Neural cell (in vitro differentiated cells): ENCODE results near the gene PTPRG. TPM values are rescaled to one million over a fixed set of nuclear protein-coding genes. Genes with fewer than 3 reads are reported as not detected.

Experiments
- H2AFZ ChIP-seq: fragments of 200-600, 300-800 bp; sonication (generic), shearing (Covaris generic); 2 replicates; pipeline ENCODE4 v1.6.0; 2014; ENCODE audit warnings: low read depth, mild to moderate bottlenecking, antibody characterized with exemption, low read length, moderate library complexity
- H3F3A ChIP-seq: fragments of 200-600 bp; shearing (Covaris generic); 2 replicates; pipeline ENCODE4 v1.6.1; 2016; ENCODE audit warnings: mild to moderate bottlenecking, moderate library complexity, mixed read lengths, antibody characterized with exemption, low read length; ENCODE audit not compliant: insufficient read depth, poor library complexity, severe bottlenecking
- H3K27ac ChIP-seq: fragments of 200-600, 300-800 bp; sonication (generic), shearing (Covaris generic); 2 replicates; pipeline ENCODE4 v1.5.1; 2014; ENCODE audit warnings: mild to moderate bottlenecking, low read length, moderate library complexity
- H3K27me3 ChIP-seq: fragments of 300-800, 200-600 bp; sonication (generic), shearing (Covaris generic); 2 replicates; pipeline ENCODE4 v1.6.0; 2014; ENCODE audit warnings: mild to moderate bottlenecking, low read depth, low read length, moderate library complexity; ENCODE audit not compliant: insufficient read depth
- H3K36me3 ChIP-seq: fragments of 300-800, 200-600 bp; sonication (generic), shearing (Covaris generic); 2 replicates; pipeline ENCODE4 v1.5.1; 2014; ENCODE audit warnings: mild to moderate bottlenecking, antibody characterized with exemption, low read length, moderate library complexity; ENCODE audit not compliant: insufficient read depth
- H3K4me2 ChIP-seq: fragments of 300-800, 200-600 bp; sonication (generic), shearing (Covaris generic); 2 replicates; pipeline ENCODE4 v1.6.0; 2014; ENCODE audit warnings: mild to moderate bottlenecking, low read length
- H3K4me3 ChIP-seq: fragments of 300-800, 200-600 bp; sonication (generic), shearing (Covaris generic); 2 replicates; pipeline ENCODE4 v1.5.1; 2014; ENCODE audit warnings: mild to moderate bottlenecking, low read length, moderate library complexity
- H3K79me2 ChIP-seq: fragments of 200-600 bp; shearing (Covaris generic); replicated peaks from 2 replicates; pipeline ENCODE4 v1.6.0; 2014; ENCODE audit warnings: mild to moderate bottlenecking, low read length, moderate library complexity; ENCODE audit not compliant: insufficient read depth
- H3K9ac ChIP-seq: fragments of 300-800, 200-600 bp; sonication (generic), shearing (Covaris generic); 2 replicates; pipeline ENCODE4 v1.6.1; 2016; ENCODE audit warnings: mild to moderate bottlenecking, low read length, mixed read lengths
- H3K9me2 ChIP-seq: fragments of 200-600 bp; shearing (Covaris generic); 2 replicates; pipeline ENCODE4 v1.6.1; 2016; ENCODE audit warnings: mild to moderate bottlenecking, low read length, mixed read lengths; ENCODE audit not compliant: insufficient read depth
- H3K9me3 ChIP-seq: fragments of 200-600, 300-800 bp; sonication (generic), shearing (Covaris generic); 2 replicates; pipeline ENCODE4 v1.6.1; 2016; ENCODE audit warnings: mild to moderate bottlenecking, mixed run types, low read length, moderate library complexity, mixed read lengths
- H4K20me1 ChIP-seq: fragments of 200-600 bp; shearing (Covaris generic); 2 replicates; pipeline ENCODE4 v1.6.1; 2016; ENCODE audit warnings: mild to moderate bottlenecking, mixed run types; ENCODE audit not compliant: insufficient read depth
- EP300 ChIP-seq: fragments of 450-650 bp; conservative IDR thresholded peaks from 2 replicates; pipeline ENCODE4 v1.6.1; 2014; ENCODE audit warnings: antibody characterized with exemption, mild to moderate bottlenecking, moderate library complexity; ENCODE audit not compliant: poor library complexity, severe bottlenecking
- EZH2 ChIP-seq: fragments of 200-600, 300-800 bp; shearing (Covaris generic), sonication (generic); IDR thresholded peaks from 2 replicates; pipeline ENCODE4 v1.6.1; 2014; ENCODE audit warnings: antibody characterized with exemption, low read length, borderline replicate concordance, mild to moderate bottlenecking; ENCODE audit not compliant: insufficient read depth, poor library complexity, severe bottlenecking
- MXI1 ChIP-seq: fragments of 450-650 bp; conservative IDR thresholded peaks from 2 replicates; pipeline ENCODE4 v1.6.1; 2014; ENCODE audit warnings: antibody characterized with exemption, mild to moderate bottlenecking; ENCODE audit not compliant: poor library complexity, severe bottlenecking
- POLR2AphosphoS5 ChIP-seq: IDR thresholded peaks from 2 replicates; pipeline ENCODE4 v1.6.1; 2012
- RAD21 ChIP-seq: fragments of 450-650 bp; conservative IDR thresholded peaks from 2 replicates; pipeline ENCODE4 v1.6.1; 2014; ENCODE audit warnings: antibody characterized with exemption, mild to moderate bottlenecking, moderate library complexity
- REST ChIP-seq: IDR thresholded peaks from 2 replicates; pipeline ENCODE4 v1.6.1; 2012; ENCODE audit warnings: borderline replicate concordance
- SMC3 ChIP-seq: fragments of 450-650 bp; conservative IDR thresholded peaks from 2 replicates; pipeline ENCODE4 v1.6.1; 2014; ENCODE audit warnings: antibody characterized with exemption, mild to moderate bottlenecking, moderate library complexity; ENCODE audit not compliant: poor library complexity
- TAF1 ChIP-seq: IDR thresholded peaks from 2 replicates; pipeline ENCODE4 v1.6.1; 2012; ENCODE audit warnings: low read depth
- polyA plus RNA-seq: library from polyadenylated mRNA; depleted of rRNA; stranded (reverse); fragments of >200 nt; gene quantifications from 2 replicates; pipeline ENCODE4 v1.2.3, GENCODE V29; 2014
- TF ChIP-seq, protein P1 (sequence below): fragments of 450-650 bp; IDR thresholded peaks from 2 replicates; pipeline ENCODE4 v1.5.1; 2014; ENCODE audit warnings: antibody characterized with exemption, mild to moderate bottlenecking, moderate library complexity; ENCODE audit not compliant: poor library complexity, severe bottlenecking

Gene PTPRG
- polyA plus RNA-seq, 1 donor from 2014 or later, result 33.1 TPM

DNA sequence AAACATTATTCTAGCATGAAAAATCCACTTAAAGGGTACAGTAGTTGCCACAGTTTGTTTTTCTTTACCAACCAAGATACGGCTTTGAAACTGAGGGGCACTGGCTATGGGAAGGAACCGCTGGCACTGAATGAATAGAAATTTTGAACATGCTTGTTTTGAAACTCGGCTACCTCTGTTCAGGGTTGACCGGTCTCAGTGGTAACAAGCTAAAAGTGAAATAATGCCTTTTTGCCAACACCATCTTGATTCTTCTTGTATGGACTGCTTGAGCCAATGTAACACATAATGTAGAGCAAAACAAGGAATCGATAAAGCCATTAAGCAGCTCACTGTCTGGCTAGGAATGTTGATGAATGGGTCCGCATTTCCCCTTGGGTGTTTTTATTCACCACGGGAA is 36.5 kb downstream of the PTPRG start:
- Histone ChIP-seq H3K36me3 (no peaks in the 10 kb centered on the region), H3K79me2 (peaks cover 2% of the 10 kb centered on the region), H3K4me2 (no peak overlapping the region), H3F3A (no peaks in the 10 kb centered on the region), H3K27me3 (no peaks in the 10 kb centered on the region), H3K27ac (no peak overlapping the region), H4K20me1 (no peaks in the 10 kb centered on the region), H3K9me2 (no peaks in the 10 kb centered on the region), H3K9me3 (no peaks in the 10 kb centered on the region), H2AFZ (no peak overlapping the region), H3K4me3 (no peak overlapping the region), H3K9ac (no peak overlapping the region)
- no peak for TF ChIP-seq RAD21
- TF ChIP-seq POLR2AphosphoS5, result no peak
- TF ChIP-seq SMC3, result no peak
- no peak for TF ChIP-seq MXI1
- TF ChIP-seq, protein P1, sequence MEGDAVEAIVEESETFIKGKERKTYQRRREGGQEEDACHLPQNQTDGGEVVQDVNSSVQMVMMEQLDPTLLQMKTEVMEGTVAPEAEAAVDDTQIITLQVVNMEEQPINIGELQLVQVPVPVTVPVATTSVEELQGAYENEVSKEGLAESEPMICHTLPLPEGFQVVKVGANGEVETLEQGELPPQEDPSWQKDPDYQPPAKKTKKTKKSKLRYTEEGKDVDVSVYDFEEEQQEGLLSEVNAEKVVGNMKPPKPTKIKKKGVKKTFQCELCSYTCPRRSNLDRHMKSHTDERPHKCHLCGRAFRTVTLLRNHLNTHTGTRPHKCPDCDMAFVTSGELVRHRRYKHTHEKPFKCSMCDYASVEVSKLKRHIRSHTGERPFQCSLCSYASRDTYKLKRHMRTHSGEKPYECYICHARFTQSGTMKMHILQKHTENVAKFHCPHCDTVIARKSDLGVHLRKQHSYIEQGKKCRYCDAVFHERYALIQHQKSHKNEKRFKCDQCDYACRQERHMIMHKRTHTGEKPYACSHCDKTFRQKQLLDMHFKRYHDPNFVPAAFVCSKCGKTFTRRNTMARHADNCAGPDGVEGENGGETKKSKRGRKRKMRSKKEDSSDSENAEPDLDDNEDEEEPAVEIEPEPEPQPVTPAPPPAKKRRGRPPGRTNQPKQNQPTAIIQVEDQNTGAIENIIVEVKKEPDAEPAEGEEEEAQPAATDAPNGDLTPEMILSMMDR, result no peak
- no peak for TF ChIP-seq TAF1
- TF ChIP-seq REST, result no peak
- TF ChIP-seq EP300, result no peak

DNA sequence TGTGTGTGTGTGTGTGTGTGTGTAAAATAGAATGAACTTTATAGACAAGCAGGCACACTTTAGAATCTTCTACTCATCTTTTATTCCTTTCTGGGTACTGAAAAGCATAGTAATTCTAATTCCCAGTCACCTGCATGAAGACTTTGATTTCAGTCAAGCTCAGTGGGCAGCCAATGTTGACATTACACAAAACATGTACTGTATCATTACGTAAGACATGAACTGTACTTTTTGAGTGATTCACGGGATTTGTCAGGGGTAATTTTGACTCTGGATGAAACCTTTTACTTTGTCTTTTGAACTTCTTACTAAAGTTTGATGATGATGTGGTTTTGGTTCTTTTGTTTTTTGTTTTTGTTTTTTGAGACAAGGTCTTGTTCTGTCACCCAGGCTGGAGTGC is 38.8 kb downstream of the PTPRG start:
- Histone ChIP-seq H4K20me1 (no peaks in the 10 kb centered on the region), H3K9ac (no peak overlapping the region), H3K9me3 (no peaks in the 10 kb centered on the region), H2AFZ (no peak overlapping the region), H3K4me2 (no peak overlapping the region), H3K27ac (no peak overlapping the region), H3K9me2 (no peaks in the 10 kb centered on the region), H3K36me3 (no peaks in the 10 kb centered on the region), H3F3A (no peaks in the 10 kb centered on the region), H3K4me3 (no peak overlapping the region), H3K27me3 (no peaks in the 10 kb centered on the region), H3K79me2 (peaks cover 2% of the 10 kb centered on the region)
- TF ChIP-seq REST (no peak), EP300 (no peak), EZH2 (no peak), MXI1 (no peak), POLR2AphosphoS5 (no peak), SMC3 (no peak), RAD21 (no peak), TAF1 (no peak)
- TF ChIP-seq, protein P1, result no peak
